Measurements from ENCODE around the gene CPA4.

DNA sequence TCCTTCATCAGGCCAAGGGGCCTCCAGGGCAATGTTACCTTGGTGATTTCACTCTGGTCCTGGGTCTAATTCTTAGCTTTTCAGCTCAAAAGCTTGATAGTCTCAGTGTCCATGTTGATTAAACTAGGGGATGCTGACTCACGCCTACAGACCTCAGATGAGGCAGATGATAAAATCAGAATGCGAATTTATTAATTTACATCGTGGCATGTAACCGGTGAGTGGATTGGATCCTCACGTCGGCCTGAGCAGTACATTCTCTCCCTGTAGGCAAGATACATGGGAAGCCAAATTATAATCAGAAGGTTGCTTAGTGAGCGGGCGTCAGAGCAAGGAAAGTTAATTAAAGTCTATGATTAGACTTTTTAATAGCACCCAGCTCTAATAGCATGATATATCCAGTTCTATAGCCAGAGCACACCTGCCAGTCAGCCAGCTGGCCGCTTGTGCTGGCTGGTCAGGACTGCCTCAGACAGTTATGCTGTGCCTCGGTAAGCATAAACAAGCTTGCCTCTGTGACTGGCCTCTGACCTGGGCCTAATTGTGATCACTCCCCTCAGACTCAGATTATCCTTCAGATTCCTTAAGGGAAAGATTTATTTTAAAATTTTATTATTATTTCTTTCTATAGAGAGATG lies 31.5 kb downstream of the CPA4 start:
- TF ChIP-seq CTCF (IDR thresholded peaks at IDR 0.05) (no peak), POLR2AphosphoS5 (IDR thresholded peaks at IDR 0.05) (no peak), EP300 (IDR thresholded peaks at IDR 0.05) (no peak), POLR2A (IDR thresholded peaks at IDR 0.05) (no peak)

Measured in suprapubic skin (tissue), 4 donors.